ENCODE data around the gene PPIF. TPM values are rescaled to one million over a fixed set of nuclear protein-coding genes. Genes with fewer than 3 reads are reported as not detected.

Gene PPIF
- total and polyA plus RNA-seq, 10 donors, result 29.2 to 99.3 (median 67.5) TPM

- no peak for TF ChIP-seq POLR2A (IDR thresholded peaks at IDR 0.05)
- no peak for TF ChIP-seq POLR2AphosphoS5 (IDR thresholded peaks at IDR 0.05)
- TF ChIP-seq CTCF (IDR thresholded peaks at IDR 0.05 in 8 of 11, conservative IDR thresholded peaks at IDR 0.05 in 3 of 11), result no peak
- Histone ChIP-seq H3K9me3 (no peaks in the 10 kb centered on the region), H3K4me3 (no peak overlapping the region), H3K27ac (no peak overlapping the region), H3K27me3 (replicated peaks in 1 of 7) (no peaks in the 10 kb centered on the region), H3K36me3 (peaks cover 2 to 41% (median 19%) of the 10 kb centered on the region in 6 donors), H3K4me1 (peaks cover 3 to 53% (median 29%) of the 10 kb centered on the region in 6 donors)
- intact Hi-C loops (cut with DNase I; ENCODE audit: low total_unique reads), result no loop called here
- peak; percentile 12 for DNase-seq
- 67 to 84% (median 73%) methylated on average over 5 of the region's 5 CpGs for WGBS, 5 donors
Observed at GRCh38 chr10:79358811-79359210, 11.5 kb downstream of the PPIF start.

- WGBS, 5 donors, result 68 to 80% (median 76%) methylated on average over 6 of the region's 6 CpGs
- Histone ChIP-seq H3K27ac (no peak overlapping the region), H3K9me3 (peaks cover 0 to 5% (median 0%) of the 10 kb centered on the region in 8 donors), H3K27me3 (replicated peaks in 1 of 7) (no peaks in the 10 kb centered on the region), H3K4me3 (no peak overlapping the region), H3K36me3 (peaks cover 1 to 29% (median 7%) of the 10 kb centered on the region in 6 donors), H3K4me1 (peaks cover 0 to 41% (median 19%) of the 10 kb centered on the region in 6 donors)
- intact Hi-C loops (cut with DNase I; ENCODE audit: low total_unique reads), result no loop called here
- DNase-seq, result peak; percentile 47
- TF ChIP-seq POLR2AphosphoS5 (IDR thresholded peaks at IDR 0.05) (no peak), CTCF (IDR thresholded peaks at IDR 0.05 in 8 of 11, conservative IDR thresholded peaks at IDR 0.05 in 3 of 11) (no peak), POLR2A (IDR thresholded peaks at IDR 0.05) (no peak)
Observed at GRCh38 chr10:79359816-79360498, 12.7 kb downstream of the PPIF start.

GRCh38 chr10:79360499-79361342 lies 13.5 kb downstream of the PPIF start:
- peaks cover 0 to 5% (median 0%) of the 10 kb centered on the region in 8 donors for H3K9me3 ChIP-seq
- no peak overlapping the region for H3K27ac ChIP-seq
- TF ChIP-seq POLR2AphosphoS5 (IDR thresholded peaks at IDR 0.05), result no peak
- TF ChIP-seq POLR2A (IDR thresholded peaks at IDR 0.05), result no peak
- TF ChIP-seq CTCF (IDR thresholded peaks at IDR 0.05 in 8 of 11, conservative IDR thresholded peaks at IDR 0.05 in 3 of 11), result no peak
- H3K4me3 ChIP-seq, result no peak overlapping the region
- peak; percentile 41 for DNase-seq
- H3K27me3 ChIP-seq (replicated peaks in 1 of 7), result no peaks in the 10 kb centered on the region
- intact Hi-C loops (cut with DNase I; ENCODE audit: low total_unique reads), result no loop called here
- peaks cover 0 to 34% (median 14%) of the 10 kb centered on the region in 6 donors for H3K4me1 ChIP-seq
- H3K36me3 ChIP-seq, result peaks cover 0 to 22% (median 2%) of the 10 kb centered on the region in 6 donors
- 94 to 97% (median 95%) methylated on average over 5 of the region's 5 CpGs for WGBS, 5 donors
